MCF 10A (cell line): ENCODE results near the gene SLC15A3. TPM values are rescaled to one million over a fixed set of nuclear protein-coding genes. Genes with fewer than 3 reads are reported as not detected.

ENCODE experiments used
- total RNA-seq: library from RNA; stranded (reverse); gene quantifications from 2 replicates; pipeline ENCODE4 v1.2.3, GENCODE V29; 2022

SLC15A3 gene
- total RNA-seq, 1 experiment from 2014 or later, result not detected

Other genes with a start within 250 kb of the SLC15A3 start
- not detected in 2 replicates for gene MS4A18, start 227.5 kb downstream of the SLC15A3 start, total RNA-seq
- gene MS4A15, start 195.3 kb downstream of the SLC15A3 start, total RNA-seq, result not detected in 2 replicates
- gene MS4A10, start 166.8 kb downstream of the SLC15A3 start, total RNA-seq, result not detected in 2 replicates
- gene CCDC86, start 110.1 kb downstream of the SLC15A3 start, total RNA-seq, result 37.5 and 57.8 TPM in 2 replicates
- not detected in 2 replicates for gene PTGDR2, start 96.2 kb downstream of the SLC15A3 start, total RNA-seq
- not detected in 2 replicates for gene ZP1, start 84.6 kb downstream of the SLC15A3 start, total RNA-seq
- 99.0 and 115 TPM in 2 replicates for gene PRPF19, start 45.6 kb downstream of the SLC15A3 start, total RNA-seq
- 39.5 and 45.8 TPM in 2 replicates for gene TMEM109, start 38.0 kb downstream of the SLC15A3 start, total RNA-seq
- gene TMEM132A, start 27.7 kb downstream of the SLC15A3 start, total RNA-seq, result 20.5 and 22.5 TPM in 2 replicates
- not detected in 2 replicates for gene CD6, start 19.5 kb upstream of the SLC15A3 start, total RNA-seq
- not detected in 2 replicates for gene CD5, start 150.3 kb upstream of the SLC15A3 start, total RNA-seq
- gene VPS37C, start 209.2 kb upstream of the SLC15A3 start, total RNA-seq, result 20.5 and 23.3 TPM in 2 replicates